IMR-90 (cell line): ENCODE measurements around the gene DGKE.

Source experiments
- CEBPB ChIP-seq: IDR thresholded peaks from 2 replicates; pipeline ENCODE4 v1.6.1; 2012; ENCODE audit warnings: low read depth, low read length, improper control_type of control experiment
- CHD1 ChIP-seq: IDR thresholded peaks from 2 replicates; pipeline ENCODE4 v1.6.1; 2012; ENCODE audit warnings: low read depth, low read length, improper control_type of control experiment
- CTCF ChIP-seq: conservative IDR thresholded peaks from 2 replicates; pipeline ENCODE4 v1.5.1; 2012; ENCODE audit warnings: mild to moderate bottlenecking, low read depth, low read length, improper control_type of control experiment
- MAFK ChIP-seq: IDR thresholded peaks from 2 replicates; pipeline ENCODE4 v1.6.1; 2012; ENCODE audit warnings: low read depth, low read length, improper control_type of control experiment
- MAZ ChIP-seq: IDR thresholded peaks from 2 replicates; pipeline ENCODE4 v1.6.1; 2012; ENCODE audit warnings: low read depth, mild to moderate bottlenecking, low read length, improper control_type of control experiment, moderate library complexity, borderline replicate concordance
- MXI1 ChIP-seq: IDR thresholded peaks from 2 replicates; pipeline ENCODE4 v1.6.1; 2012; ENCODE audit warnings: low read depth, mild to moderate bottlenecking, low read length, moderate library complexity, borderline replicate concordance
- POLR2A ChIP-seq: IDR thresholded peaks from 2 replicates; pipeline ENCODE4 v1.6.1; 2012; ENCODE audit warnings: mild to moderate bottlenecking, low read depth, low read length
- RAD21 ChIP-seq: IDR thresholded peaks from 2 replicates; pipeline ENCODE4 v1.6.1; 2012; ENCODE audit warnings: low read length, improper control_type of control experiment
- RCOR1 ChIP-seq: IDR thresholded peaks from 2 replicates; pipeline ENCODE4 v1.6.1; 2012; ENCODE audit warnings: mild to moderate bottlenecking, low read length, improper control_type of control experiment; ENCODE audit not compliant: insufficient replicate concordance
- SMC3 ChIP-seq: fragments of 150-350 bp; IDR thresholded peaks from 2 replicates; pipeline ENCODE4 v1.6.1; 2016; ENCODE audit warnings: low read depth, mild to moderate bottlenecking, antibody characterized with exemption, low read length, moderate library complexity
- USF2 ChIP-seq: fragments of 150-350 bp; IDR thresholded peaks from 2 replicates; pipeline ENCODE4 v1.6.1; 2017; ENCODE audit warnings: mild to moderate bottlenecking, antibody characterized with exemption, low read length, low read depth

GRCh38 chr17:56903560-56903959 is 69.6 kb downstream of the DGKE start:
- TF ChIP-seq MXI1 (no peak), CTCF (no peak), POLR2A (no peak), RCOR1 (no peak), RAD21 (no peak), MAFK (no peak), CEBPB (no peak), SMC3 (no peak), MAZ (no peak), USF2 (no peak), CHD1 (no peak)
